C4-2B (cell line): ENCODE data around the gene PTPN5.

Experiments used
- H3K27ac ChIP-seq: fragments of 450-650 bp; 2 replicates; pipeline ENCODE4 v1.5.1; 2017
- CTCF ChIP-seq: fragments of 450-650 bp; conservative IDR thresholded peaks from 2 replicates; pipeline ENCODE4 v1.5.1; 2017; ENCODE audit warnings: mild to moderate bottlenecking
- ZFX ChIP-seq: fragments of 450-650 bp; IDR thresholded peaks from 2 replicates; pipeline ENCODE4 v1.6.1; 2017

PTPN5 gene

DNA sequence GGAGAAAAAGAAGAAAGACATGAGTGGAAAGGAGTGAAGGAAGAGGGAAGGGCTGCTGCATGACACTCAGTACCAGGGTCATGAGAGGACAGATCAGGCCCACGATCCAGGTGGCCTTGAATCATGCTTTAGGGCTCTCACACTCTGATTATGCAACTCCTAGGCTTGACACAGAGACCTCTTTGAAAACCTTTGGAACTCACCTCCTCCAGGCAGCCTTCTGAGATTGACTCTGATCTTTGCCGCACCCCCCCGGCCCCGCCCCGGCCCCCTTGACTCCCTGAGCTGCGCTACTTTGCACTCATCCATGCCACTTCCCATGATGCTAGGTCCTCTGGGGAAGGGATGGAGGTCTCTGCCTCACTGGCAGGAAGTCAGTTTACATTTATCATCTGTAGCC, 10.7 kb downstream of the PTPN5 start:
- H3K27ac ChIP-seq: no peak overlapping the region
- TF ChIP-seq CTCF (no peak), ZFX (no peak)

DNA sequence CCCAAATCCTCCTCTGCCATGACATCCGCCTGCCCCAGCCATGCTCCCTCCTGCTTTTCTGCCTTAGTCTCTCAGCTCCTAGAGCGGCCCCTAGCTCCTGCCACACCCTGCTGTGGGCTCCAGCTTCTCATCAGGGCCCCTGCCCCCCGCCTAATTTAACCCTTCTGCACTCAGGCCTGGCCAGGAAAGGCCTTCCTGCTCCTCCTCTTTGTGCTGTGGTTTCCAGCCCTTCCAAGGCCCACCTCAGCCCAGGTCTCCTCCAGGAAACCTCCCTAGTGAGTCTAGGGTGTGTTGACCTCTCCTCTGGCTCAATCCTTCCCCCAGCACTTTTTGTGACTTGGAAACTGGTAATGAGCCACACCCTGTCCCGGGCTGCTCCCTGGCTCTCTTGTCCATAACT, 11.3 kb downstream of the PTPN5 start:
- no peak for TF ChIP-seq ZFX
- H3K27ac ChIP-seq: no peak overlapping the region

- TF ChIP-seq ZFX (no peak), CTCF (no peak)
- no peak overlapping the region for H3K27ac ChIP-seq
These were observed 13.1 kb downstream of the PTPN5 start for GRCh38 chr11:18778468-18778867.

DNA sequence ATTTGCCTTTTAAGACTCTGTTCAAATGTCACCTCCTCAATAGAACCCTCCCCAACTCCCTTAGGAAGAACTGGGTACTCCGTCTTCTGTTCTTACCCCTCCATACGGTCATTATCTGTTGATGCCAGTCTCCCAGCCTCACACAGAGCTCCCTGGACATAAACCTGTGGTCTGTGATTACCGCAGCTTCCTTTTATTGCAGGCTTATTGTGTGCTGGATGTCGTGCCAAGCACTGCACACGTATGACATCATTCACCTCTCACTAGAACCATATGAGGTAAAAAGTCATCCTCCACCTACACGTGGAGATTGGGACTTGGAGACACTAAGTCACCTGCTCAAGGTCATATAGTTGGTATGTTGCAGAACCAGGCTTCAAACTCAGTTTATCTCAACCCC, 15.3 kb downstream of the PTPN5 start:
- TF ChIP-seq ZFX: no peak
- no peak for TF ChIP-seq CTCF
- no peak overlapping the region for H3K27ac ChIP-seq

GRCh38 chr11:18775492-18776292, 15.9 kb downstream of the PTPN5 start:
- TF ChIP-seq ZFX (no peak), CTCF (peak; percentile 95)

GRCh38 chr11:18774801-18775200, 16.8 kb downstream of the PTPN5 start:
- TF ChIP-seq ZFX (no peak), CTCF (no peak)

More at GRCh38 chr11:18775492-18776292, 15.9 kb downstream of the PTPN5 start:
- H3K27ac ChIP-seq: no peak overlapping the region

GRCh38 chr11:18773681-18774080, 17.9 kb downstream of the PTPN5 start:
- H3K27ac ChIP-seq: no peak overlapping the region
- TF ChIP-seq CTCF: no peak
- TF ChIP-seq ZFX: no peak

More at GRCh38 chr11:18774801-18775200, 16.8 kb downstream of the PTPN5 start:
- no peak overlapping the region for H3K27ac ChIP-seq

DNA sequence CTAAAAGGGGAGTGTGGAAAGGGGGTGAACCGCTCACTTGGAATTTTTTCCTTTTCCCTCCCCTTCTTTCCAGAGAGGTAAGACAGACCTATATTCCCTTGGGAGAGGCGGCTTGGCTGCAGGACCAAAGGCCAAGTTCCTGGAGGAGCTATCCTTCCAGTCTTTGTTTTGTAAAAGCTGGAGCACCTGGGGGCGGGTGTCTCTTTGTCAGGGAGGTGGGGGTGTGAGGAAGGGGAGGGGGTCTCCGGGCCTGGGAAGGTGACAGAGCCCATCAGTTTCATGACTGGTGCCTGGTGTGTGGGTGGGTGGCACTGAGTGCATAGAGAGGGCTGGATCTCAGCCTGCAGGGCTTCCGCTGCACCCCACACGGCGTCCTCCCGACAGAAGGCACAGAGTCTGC, 18.5 kb downstream of the PTPN5 start:
- TF ChIP-seq CTCF: no peak
- TF ChIP-seq ZFX: no peak
- H3K27ac ChIP-seq: no peak overlapping the region
